Coronary artery (tissue), 2 donors: ENCODE results near the gene GRIN2C.

Experiments used
- DNase-seq: peaks from one replicate; pipeline ENCODE4 v3.0.0-alpha.2; 2017; ENCODE audit warnings: low spot score
- H3K27ac ChIP-seq, 2 donors: fragments of 200-600 bp; sonication (generic); one replicate each; pipeline ENCODE4 v1.5.1; 2016 to 2019
- H3K4me3 ChIP-seq: fragments of 200-600 bp; sonication (generic); 2 replicates; pipeline ENCODE4 v1.5.1; 2016; ENCODE audit warnings: mild to moderate bottlenecking, moderate library complexity
- TF ChIP-seq, protein P1 (sequence below): fragments of 200-600 bp; sonication (generic); IDR thresholded peaks from one replicate; pipeline ENCODE4 v1.5.1; 2019; ENCODE audit warnings: antibody characterized with exemption

The GRIN2C gene

GRCh38 chr17:74866198-74866835, 6.6 kb upstream of the GRIN2C start:
- DNase-seq = no peak
- TF ChIP-seq, protein P1, sequence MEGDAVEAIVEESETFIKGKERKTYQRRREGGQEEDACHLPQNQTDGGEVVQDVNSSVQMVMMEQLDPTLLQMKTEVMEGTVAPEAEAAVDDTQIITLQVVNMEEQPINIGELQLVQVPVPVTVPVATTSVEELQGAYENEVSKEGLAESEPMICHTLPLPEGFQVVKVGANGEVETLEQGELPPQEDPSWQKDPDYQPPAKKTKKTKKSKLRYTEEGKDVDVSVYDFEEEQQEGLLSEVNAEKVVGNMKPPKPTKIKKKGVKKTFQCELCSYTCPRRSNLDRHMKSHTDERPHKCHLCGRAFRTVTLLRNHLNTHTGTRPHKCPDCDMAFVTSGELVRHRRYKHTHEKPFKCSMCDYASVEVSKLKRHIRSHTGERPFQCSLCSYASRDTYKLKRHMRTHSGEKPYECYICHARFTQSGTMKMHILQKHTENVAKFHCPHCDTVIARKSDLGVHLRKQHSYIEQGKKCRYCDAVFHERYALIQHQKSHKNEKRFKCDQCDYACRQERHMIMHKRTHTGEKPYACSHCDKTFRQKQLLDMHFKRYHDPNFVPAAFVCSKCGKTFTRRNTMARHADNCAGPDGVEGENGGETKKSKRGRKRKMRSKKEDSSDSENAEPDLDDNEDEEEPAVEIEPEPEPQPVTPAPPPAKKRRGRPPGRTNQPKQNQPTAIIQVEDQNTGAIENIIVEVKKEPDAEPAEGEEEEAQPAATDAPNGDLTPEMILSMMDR = no peak

GRCh38 chr17:74865504-74866197, 6.0 kb upstream of the GRIN2C start:
- DNase-seq = no peak
- no peak overlapping the region for H3K4me3 ChIP-seq
- H3K27ac ChIP-seq = no peak overlapping the region
- TF ChIP-seq, protein P1 = no peak

More at GRCh38 chr17:74866198-74866835, 6.6 kb upstream of the GRIN2C start:
- Histone ChIP-seq H3K4me3 (no peak overlapping the region), H3K27ac (no peak overlapping the region)

GRCh38 chr17:74864866-74865395, 5.2 kb upstream of the GRIN2C start:
- DNase-seq = no peak

GRCh38 chr17:74864297-74864865, 4.7 kb upstream of the GRIN2C start:
- TF ChIP-seq, protein P1 = no peak
- H3K27ac ChIP-seq = no peak overlapping the region
- DNase-seq = no peak
- no peak overlapping the region for H3K4me3 ChIP-seq

More at GRCh38 chr17:74864866-74865395, 5.2 kb upstream of the GRIN2C start:
- Histone ChIP-seq H3K4me3 (no peak overlapping the region), H3K27ac (no peak overlapping the region)
- TF ChIP-seq, protein P1 = peak; percentile 78

DNA sequence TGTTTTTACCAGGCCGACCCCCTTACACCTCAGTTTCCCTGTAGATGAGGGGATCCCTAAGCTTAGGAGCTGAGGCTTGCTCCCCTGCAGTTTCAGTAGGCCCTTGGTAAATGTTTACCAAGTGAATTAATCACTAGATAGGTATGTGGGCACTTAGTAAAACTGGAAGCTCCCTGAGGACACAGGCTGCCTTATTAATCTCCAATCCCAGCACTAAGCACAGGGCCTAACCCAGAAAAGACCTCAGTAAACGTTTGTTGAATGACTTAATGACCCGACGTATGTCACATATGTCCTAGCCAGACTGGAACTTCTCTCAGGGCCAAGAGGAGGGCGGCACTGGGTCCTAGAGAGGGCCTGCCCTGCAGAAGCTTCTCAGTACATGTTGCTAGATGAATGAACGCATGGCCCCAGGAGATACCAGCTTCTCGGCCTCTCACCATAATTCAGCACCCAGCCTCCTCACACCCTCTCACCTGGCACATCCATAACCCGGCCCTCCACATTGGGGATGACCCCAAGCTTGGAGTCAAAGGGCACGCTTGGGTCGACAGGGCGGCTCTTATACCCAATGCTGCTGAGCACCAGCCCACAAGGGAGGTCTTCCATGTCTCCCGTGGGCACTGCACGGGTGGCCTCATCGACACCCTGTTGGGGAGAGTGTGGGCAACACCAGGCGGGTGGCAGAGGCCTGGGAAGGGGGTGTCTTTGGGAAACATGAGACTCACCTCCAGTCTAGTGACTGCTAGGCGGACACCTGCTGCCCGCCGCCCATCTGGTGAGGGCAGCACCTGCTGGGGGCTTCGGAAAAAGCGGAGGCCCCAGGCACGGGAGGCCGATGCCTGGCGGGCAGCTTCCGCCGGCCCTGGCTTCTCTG, 4.0 kb upstream of the GRIN2C start:
- TF ChIP-seq, protein P1 = no peak
- H3K27ac ChIP-seq = no peak overlapping the region
- no peak overlapping the region for H3K4me3 ChIP-seq
- no peak for DNase-seq

DNA sequence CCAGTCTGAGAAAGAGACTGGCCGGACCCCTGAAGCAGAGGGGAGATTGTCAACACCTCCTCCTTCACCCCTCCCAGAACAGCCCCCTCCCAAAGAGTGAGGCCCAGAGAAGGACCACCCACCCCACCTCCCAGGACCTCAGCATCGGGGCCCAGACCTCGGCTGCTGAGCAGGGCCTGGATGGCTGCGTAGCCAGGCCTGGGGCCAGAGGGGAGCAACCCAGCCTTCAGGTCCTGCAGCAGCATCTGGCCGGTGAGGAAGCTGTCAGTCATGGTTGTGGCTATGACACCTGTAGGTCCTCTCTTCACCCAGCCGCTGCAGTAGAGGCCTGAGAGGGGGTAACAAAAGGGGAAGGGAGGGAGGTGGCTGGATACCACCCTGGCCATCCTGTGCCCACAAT, 3.2 kb upstream of the GRIN2C start:
- TF ChIP-seq, protein P1 = no peak
- Histone ChIP-seq H3K27ac (no peak overlapping the region), H3K4me3 (no peak overlapping the region)
- DNase-seq = no peak
